HUDEP-2 (cell line): ENCODE measurements around the gene HS6ST2.
"Not testable (repeated sequence)": the region's sequence is repeated elsewhere in the genome, so short reads cannot be mapped to it uniquely, and the experiment has no call there.

ENCODE experiments used
- DNase-seq, 76 experiments: peaks; one replicate each; lab custom pipeline; 2025; ENCODE audit not compliant: unreplicated experiment in 76 of 76; lab: John Stamatoyannopoulos, UW

HS6ST2 gene

GRCh38 chrX:132945055-132945599, 13.3 kb downstream of the HS6ST2 start:
- DNase-seq = not testable (repeated sequence)

DNA sequence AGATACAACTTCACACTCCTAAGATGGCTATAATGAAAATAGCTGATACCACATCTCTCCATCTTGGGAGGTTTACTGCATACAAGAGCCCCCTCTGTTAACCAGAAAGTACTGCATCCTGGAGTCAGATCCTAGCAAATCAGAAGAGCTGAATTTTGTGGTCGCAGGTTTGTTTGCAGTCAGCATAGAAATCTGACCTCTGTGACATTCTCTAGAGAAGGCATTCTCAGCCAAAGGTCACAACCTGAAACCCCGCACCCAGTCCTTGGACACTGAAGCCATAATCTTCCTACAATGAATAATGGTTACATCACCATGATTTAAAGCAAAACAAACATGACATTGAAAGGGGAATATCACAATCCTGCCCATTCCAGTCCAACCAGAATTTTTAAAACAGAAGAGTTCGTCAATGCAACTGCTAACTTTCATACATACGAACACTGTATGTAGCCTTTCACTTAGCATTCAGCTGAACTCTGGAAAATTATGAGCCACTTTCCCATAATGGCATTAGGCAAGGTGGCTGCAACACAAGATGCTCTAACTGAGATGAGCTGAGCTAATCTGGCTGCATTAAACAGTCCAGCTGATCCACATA, 17.6 kb downstream of the HS6ST2 start:
- no peak for DNase-seq

DNA sequence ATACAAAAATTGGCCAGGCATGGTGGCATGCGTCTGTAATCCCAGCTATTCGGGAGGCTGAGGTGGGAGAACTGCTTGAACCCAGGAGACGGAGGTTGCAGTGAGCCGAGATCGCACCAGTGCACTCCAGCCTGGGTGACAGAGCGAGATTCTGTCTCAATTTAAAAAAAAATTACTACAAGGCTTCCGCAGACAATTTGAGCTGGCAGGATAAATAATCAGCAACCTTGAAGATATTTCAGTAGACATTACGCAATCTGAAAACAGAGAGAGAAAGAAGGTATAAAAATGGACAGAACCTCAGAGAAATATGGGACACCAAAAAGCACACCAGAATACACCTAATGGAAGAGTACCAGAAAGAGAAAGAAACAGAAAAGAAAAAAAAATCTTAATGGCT, 25.3 kb downstream of the HS6ST2 start:
- DNase-seq = no peak

DNA sequence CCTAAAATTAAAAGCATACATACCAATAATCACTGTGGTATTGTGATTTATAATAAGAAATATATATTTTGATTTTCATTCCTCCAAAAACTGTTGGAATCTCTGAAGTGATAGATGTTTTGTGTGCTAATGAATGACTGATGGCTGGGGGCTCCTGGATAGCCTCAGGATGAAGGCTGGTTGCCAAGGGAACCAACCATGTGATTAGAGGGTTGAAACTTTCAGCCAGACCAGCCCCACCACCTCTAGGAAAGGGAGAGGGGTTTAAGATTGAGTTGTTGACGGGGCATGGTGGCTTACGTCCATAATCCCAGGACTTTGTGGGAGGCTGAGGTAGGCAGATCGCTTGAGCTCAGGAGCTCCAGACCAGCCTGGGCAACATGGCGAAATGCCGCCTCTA, 34.0 kb downstream of the HS6ST2 start:
- DNase-seq = no peak

- DNase-seq = no peak
These were observed 39.9 kb downstream of the HS6ST2 start for GRCh38 chrX:132918523-132918922.

GRCh38 chrX:132916349-132916748, 42.1 kb downstream of the HS6ST2 start:
- DNase-seq = no peak

- no peak for DNase-seq
These were observed 48.8 kb downstream of the HS6ST2 start for GRCh38 chrX:132909643-132910042.

- no peak for DNase-seq
These were observed 49.5 kb downstream of the HS6ST2 start for GRCh38 chrX:132908891-132909290.

DNA sequence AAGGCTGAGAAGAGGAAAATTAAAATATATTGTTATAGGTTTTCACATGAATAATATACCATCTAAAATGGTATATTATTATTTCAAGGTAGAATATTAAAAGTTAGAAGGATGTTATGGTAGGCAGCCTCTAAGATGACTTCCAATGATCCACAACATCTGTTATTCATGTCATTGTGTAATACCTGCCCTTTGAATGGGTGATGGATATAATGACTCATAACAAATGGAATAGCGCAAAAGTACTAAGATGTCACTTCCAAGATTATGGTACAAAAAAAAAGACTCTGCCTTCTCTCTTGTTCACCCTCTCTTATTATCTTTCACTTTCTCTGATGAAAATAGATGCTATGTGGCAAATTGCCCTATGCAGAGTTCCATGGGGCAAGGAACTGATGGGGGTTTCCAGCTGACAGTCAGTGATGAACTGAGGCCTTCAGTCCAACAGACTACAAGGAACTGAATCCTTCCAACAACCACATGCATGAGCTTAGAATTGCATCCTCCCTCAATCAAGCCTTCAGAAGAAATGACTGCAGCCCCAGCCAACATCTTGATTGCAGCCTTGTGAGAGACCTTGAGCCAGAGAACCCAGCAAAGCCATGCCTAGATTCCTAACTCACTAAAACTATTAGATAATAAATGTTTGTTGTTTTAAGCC, 57.7 kb downstream of the HS6ST2 start:
- DNase-seq = no peak

GRCh38 chrX:132887569-132887968, 70.9 kb downstream of the HS6ST2 start:
- DNase-seq = no peak

GRCh38 chrX:132883358-132883915, 75.0 kb downstream of the HS6ST2 start:
- DNase-seq = peak in 10 of 76 experiments; percentile 0 to 36 (median 6)

GRCh38 chrX:132880753-132881152, 77.7 kb downstream of the HS6ST2 start:
- DNase-seq = not testable (repeated sequence)

DNA sequence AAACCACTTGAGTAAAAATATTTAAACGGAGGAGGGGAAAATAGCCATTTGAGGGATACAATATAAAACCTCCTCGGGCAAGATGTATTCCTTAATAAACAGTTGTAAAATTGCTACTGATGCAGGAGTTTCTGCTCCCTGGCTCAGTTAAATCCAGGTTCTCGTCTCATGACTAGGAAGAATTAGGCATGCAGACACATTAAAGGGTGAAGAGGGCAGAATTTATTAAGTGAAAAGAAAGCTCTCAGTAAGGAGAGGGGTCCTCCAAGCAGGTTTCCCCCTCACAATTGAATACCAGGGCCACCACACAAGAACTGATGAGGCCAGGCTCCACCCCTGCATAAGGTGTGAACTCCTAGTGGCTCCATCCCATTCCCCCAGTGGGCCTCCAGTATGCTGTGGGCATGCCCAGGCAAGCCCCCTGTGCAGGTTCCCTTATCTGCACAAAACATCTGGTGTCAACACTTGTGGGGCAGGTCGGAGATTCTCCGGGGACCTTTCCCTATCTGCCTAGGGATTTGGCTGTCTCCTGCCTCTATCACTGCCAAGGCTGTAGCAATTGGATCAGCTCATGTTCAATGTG, 80.4 kb downstream of the HS6ST2 start:
- DNase-seq = no peak

- no peak for DNase-seq
These were observed 81.7 kb downstream of the HS6ST2 start for GRCh38 chrX:132876523-132877338.

DNA sequence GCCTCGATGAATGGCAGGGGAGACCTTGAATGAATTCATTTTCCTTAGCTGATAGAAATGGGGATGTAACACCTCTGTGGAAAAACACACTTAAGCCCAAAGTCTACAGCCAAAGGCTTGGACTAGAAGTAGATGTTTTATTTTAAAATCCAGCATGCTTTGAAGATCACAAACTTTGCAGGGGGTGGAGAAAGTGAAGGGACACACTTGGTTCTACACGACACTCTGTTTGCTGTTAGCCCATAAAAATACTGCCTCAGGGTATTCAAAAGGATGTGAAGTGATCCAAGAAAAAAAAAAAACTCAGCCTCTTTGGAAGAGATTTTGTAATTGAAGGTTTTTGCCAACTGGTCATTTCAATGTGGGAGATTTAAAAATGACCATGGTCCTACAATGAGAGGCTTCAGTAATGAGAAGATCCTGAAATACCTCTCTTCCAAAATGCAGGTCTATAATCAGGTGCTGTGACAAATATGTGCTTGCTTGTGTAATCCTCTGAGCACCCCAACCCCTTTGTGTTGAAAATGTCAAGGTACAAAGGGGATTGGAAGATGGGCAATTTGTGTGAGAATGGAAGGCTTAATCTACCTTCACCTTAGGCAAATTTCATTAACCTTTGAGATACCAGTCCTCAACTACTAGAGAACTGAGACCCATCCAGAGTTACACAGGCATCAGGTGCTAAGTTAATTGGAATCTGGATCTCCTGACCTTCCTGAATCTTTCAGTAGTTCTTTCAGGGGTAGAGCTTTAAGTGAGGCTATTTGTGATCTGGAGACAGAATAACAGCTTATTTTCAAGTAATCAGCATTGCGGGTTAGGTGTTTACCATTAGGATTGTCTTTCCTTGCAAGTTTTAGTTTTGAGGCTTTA, 82.5 kb downstream of the HS6ST2 start:
- DNase-seq = no peak

- no peak for DNase-seq
These were observed 95.9 kb downstream of the HS6ST2 start for GRCh38 chrX:132862562-132862961.

GRCh38 chrX:132861076-132861475, 97.4 kb downstream of the HS6ST2 start:
- no peak for DNase-seq

DNA sequence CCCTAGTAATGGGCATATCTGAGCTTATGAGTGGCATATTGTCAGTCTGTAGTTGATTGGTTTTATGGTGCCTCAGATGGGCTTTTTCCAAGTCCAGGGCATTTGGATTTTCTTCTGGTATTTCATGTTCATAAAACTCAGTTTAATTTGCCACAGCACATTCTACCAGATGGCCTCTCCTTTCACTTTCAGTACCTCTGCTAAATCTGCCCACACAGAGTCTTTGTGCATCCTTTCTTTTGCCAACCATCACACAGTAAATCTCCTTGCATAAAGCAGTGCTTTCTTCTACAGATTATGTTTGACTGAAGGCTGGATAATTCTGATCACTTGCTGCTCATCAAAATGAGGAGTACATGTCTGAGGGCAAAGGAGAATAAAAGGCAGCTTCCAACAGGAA, 98.2 kb downstream of the HS6ST2 start:
- DNase-seq = no peak

- DNase-seq = no peak
These were observed 100.4 kb downstream of the HS6ST2 start for GRCh38 chrX:132858018-132858417.

GRCh38 chrX:132855780-132856341, 102.6 kb downstream of the HS6ST2 start:
- DNase-seq = no peak
